Tibial nerve (tissue), 3 donors: Measurements from ENCODE around the gene SOX18.

ENCODE experiments used
- POLR2A ChIP-seq, 2 donors: fragments of 450-650 bp; IDR thresholded peaks; one replicate each; pipeline ENCODE4 v1.6.1; 2017; ENCODE audit warnings: antibody characterized with exemption in 2 of 2, mild to moderate bottlenecking in 2 of 2, moderate library complexity in 2 of 2
- TF ChIP-seq, protein P1 (sequence below), 5 experiments: fragments of 200-600 bp in 3 of 5; fragments of 450-650 bp in 2 of 5; sonication (generic) in 3 of 5; IDR thresholded peaks; one replicate each; pipeline ENCODE4 v1.5.1; 2016 to 2019; ENCODE audit warnings: antibody characterized with exemption in 5 of 5, mild to moderate bottlenecking in 3 of 5, moderate library complexity in 2 of 5

- TF ChIP-seq, protein P1, sequence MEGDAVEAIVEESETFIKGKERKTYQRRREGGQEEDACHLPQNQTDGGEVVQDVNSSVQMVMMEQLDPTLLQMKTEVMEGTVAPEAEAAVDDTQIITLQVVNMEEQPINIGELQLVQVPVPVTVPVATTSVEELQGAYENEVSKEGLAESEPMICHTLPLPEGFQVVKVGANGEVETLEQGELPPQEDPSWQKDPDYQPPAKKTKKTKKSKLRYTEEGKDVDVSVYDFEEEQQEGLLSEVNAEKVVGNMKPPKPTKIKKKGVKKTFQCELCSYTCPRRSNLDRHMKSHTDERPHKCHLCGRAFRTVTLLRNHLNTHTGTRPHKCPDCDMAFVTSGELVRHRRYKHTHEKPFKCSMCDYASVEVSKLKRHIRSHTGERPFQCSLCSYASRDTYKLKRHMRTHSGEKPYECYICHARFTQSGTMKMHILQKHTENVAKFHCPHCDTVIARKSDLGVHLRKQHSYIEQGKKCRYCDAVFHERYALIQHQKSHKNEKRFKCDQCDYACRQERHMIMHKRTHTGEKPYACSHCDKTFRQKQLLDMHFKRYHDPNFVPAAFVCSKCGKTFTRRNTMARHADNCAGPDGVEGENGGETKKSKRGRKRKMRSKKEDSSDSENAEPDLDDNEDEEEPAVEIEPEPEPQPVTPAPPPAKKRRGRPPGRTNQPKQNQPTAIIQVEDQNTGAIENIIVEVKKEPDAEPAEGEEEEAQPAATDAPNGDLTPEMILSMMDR (IDR thresholded peaks at IDR 0.05): no peak
- no peak for TF ChIP-seq POLR2A (IDR thresholded peaks at IDR 0.05)
Measured at GRCh38 chr20:64074184-64074789, 24.8 kb upstream of the SOX18 start.
